Measurements from ENCODE around the gene TRIM2. TPM values are rescaled to one million over a fixed set of nuclear protein-coding genes. Genes with fewer than 3 reads are reported as not detected.

TRIM2 gene
- polyA plus RNA-seq, 3 donors: 0.50 to 0.96 (median 0.76) TPM

DNA sequence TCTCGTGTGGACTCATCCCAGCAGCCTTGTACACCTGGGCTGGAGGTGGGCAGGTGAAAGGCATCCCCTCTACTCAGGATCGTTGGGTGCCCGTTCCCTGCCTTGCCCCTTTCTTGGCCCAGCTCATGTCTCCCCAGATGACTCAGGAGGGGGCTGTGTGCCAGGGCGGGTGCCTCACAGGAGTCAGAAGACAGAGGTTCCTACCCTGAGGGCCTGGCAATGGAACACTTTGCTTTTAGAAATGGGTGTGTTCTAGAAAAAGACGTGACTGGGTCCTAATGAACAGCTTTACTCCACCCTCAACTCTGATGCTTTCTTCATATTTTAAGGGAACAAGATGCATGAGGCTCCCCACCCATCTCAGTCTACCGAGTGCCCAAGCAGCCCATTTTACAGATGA is 22.5 kb upstream of the TRIM2 start:
- Histone ChIP-seq H3K9me3 (replicated peaks in 1 of 2; ENCODE audit: control insufficient read depth in 1 of 2, insufficient read depth in 1 of 2, low read length in 2 of 2) (no peaks in the 10 kb centered on the region), H3K4me3 (replicated peaks in 1 of 3; ENCODE audit: low read depth in 2 of 3, low read length in 3 of 3) (no peak overlapping the region), H3K9ac (ENCODE audit: insufficient read depth, low read length, poor library complexity, severe bottlenecking) (no peak overlapping the region), H3K27ac (ENCODE audit: low read depth in 1 of 2, low read length in 2 of 2) (no peak overlapping the region), H3K36me3 (replicated peaks in 1 of 2; ENCODE audit: control insufficient read depth in 1 of 2, insufficient read depth in 2 of 2, low read length in 2 of 2) (no peaks in the 10 kb centered on the region), H3K4me2 (replicated peaks; ENCODE audit: extremely low read depth, low read length, poor library complexity, severe bottlenecking) (no peak overlapping the region), H3K27me3 (ENCODE audit: control insufficient read depth in 2 of 2, insufficient read depth in 2 of 2, low read length in 2 of 2) (no peaks in the 10 kb centered on the region), H3K79me2 (ENCODE audit: insufficient read depth, low read length) (no peaks in the 10 kb centered on the region), H3K4me1 (ENCODE audit: control insufficient read depth in 1 of 2, insufficient read depth in 2 of 2, low read length in 2 of 2) (no peaks in the 10 kb centered on the region), H4K20me1 (ENCODE audit: insufficient read depth, low read length) (no peaks in the 10 kb centered on the region), H2AFZ (ENCODE audit: insufficient read depth, low read depth, low read length, poor library complexity, severe bottlenecking) (no peak overlapping the region)
- Mint-ChIP-seq H3K36me3 (no peaks in the 10 kb centered on the region), H3K4me1 (no peaks in the 10 kb centered on the region), H3K27ac (no peak overlapping the region), H3K9me3 (peaks cover 0 to 2% (median 0%) of the 10 kb centered on the region in 7 donors), H3K27me3 (ENCODE audit: low read depth in 3 of 3) (peaks cover 4 to 5% (median 5%) of the 10 kb centered on the region in 3 donors), H3K4me3 (no peak overlapping the region)
- WGBS (ENCODE audit: insufficient coverage): 96% methylated on average over 3 of the region's 6 CpGs
- no peak for TF ChIP-seq CTCF (IDR thresholded peaks at IDR 0.05)
- intact Hi-C loops (cut with micrococcal nuclease): no loop called here
- no peak for DNase-seq

DNA sequence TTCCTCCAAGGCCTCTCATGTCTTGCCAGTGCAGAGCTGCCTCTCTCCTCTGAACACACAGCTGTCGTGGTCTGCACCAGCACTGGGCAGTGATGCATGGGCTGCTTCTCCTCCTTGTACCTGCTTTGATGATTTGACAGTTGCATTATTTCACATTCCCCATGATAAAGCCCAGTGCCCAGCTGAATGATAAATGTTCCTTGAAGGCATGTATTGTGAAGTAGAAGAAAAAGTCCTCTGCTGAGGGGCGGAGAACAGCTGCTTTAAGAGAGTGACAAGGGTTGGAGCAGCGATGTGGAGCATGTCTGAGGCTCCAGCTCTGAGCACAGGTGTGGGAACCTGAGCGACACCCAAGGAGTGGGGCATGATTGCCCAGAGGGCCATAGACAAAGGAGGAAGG is 21.1 kb upstream of the TRIM2 start:
- H3K4me1 Mint-ChIP-seq: no peaks in the 10 kb centered on the region
- no peak overlapping the region for H3K4me3 ChIP-seq (replicated peaks in 1 of 3; ENCODE audit: low read depth in 2 of 3, low read length in 3 of 3)
- no peaks in the 10 kb centered on the region for H3K27me3 ChIP-seq (ENCODE audit: control insufficient read depth in 2 of 2, insufficient read depth in 2 of 2, low read length in 2 of 2)
- no peak overlapping the region for H2AFZ ChIP-seq (ENCODE audit: insufficient read depth, low read depth, low read length, poor library complexity, severe bottlenecking)
- no peak for TF ChIP-seq CTCF (IDR thresholded peaks at IDR 0.05)
- no peaks in the 10 kb centered on the region for H3K4me1 ChIP-seq (ENCODE audit: control insufficient read depth in 1 of 2, insufficient read depth in 2 of 2, low read length in 2 of 2)
- no peak overlapping the region for H3K4me3 Mint-ChIP-seq
- WGBS (ENCODE audit: insufficient coverage): 98% methylated on average over 3 of the region's 4 CpGs
- intact Hi-C loops (cut with micrococcal nuclease): no loop called here
- peaks cover 3 to 5% (median 5%) of the 10 kb centered on the region in 3 donors for H3K27me3 Mint-ChIP-seq (ENCODE audit: low read depth in 3 of 3)
- no peaks in the 10 kb centered on the region for H3K9me3 Mint-ChIP-seq
- H3K79me2 ChIP-seq (ENCODE audit: insufficient read depth, low read length): no peaks in the 10 kb centered on the region
- no peaks in the 10 kb centered on the region for H3K36me3 ChIP-seq (replicated peaks in 1 of 2; ENCODE audit: control insufficient read depth in 1 of 2, insufficient read depth in 2 of 2, low read length in 2 of 2)
- no peak for DNase-seq
- no peaks in the 10 kb centered on the region for H3K36me3 Mint-ChIP-seq
- no peak overlapping the region for H3K4me2 ChIP-seq (replicated peaks; ENCODE audit: extremely low read depth, low read length, poor library complexity, severe bottlenecking)
- H3K9me3 ChIP-seq (replicated peaks in 1 of 2; ENCODE audit: control insufficient read depth in 1 of 2, insufficient read depth in 1 of 2, low read length in 2 of 2): no peaks in the 10 kb centered on the region
- no peak overlapping the region for H3K27ac Mint-ChIP-seq
- no peak overlapping the region for H3K9ac ChIP-seq (ENCODE audit: insufficient read depth, low read length, poor library complexity, severe bottlenecking)
- H4K20me1 ChIP-seq (ENCODE audit: insufficient read depth, low read length): no peaks in the 10 kb centered on the region
- H3K27ac ChIP-seq (ENCODE audit: low read depth in 1 of 2, low read length in 2 of 2): no peak overlapping the region

Data from CD14-positive monocyte (primary cell).